Midbrain (tissue), 1 donor: ENCODE data around the gene STARD13.

Experiments
- DNase-seq: peaks from one replicate; lab custom pipeline; 2025; lab: John Stamatoyannopoulos, UW

Gene STARD13

DNA sequence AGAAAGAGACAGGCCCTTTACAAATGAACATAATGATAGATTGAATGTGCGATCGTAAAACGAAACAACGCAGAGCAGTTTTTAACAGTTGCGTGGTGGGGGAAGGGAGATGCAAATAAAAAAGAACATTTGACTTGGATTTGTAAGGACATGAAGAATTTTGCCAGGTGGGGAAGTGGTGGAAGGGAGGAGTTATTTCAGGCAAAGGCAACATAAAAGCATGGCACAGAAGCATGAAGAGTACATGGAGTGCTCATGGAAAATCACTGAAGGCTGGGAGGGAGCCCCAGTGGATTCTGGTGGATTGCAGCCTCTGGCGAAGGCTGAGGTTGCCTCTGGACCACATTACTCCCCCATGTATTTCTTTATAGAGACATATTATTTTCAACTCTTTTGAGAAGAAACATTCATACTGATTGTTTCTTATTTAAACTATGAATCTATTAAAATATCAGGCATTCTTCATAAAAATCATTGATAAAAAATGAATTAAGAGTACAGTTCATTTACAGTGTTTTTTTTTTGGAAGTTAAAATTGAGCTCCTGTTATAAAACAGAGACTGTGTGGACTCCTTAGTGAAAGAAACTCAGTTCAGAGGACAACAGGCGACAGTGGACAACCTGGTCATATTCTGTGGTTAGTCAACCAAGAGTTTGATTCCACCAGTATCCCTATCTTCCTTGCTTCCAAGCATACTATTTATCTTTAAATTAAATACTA is 57.5 kb downstream of the STARD13 start:
- no peak for DNase-seq

DNA sequence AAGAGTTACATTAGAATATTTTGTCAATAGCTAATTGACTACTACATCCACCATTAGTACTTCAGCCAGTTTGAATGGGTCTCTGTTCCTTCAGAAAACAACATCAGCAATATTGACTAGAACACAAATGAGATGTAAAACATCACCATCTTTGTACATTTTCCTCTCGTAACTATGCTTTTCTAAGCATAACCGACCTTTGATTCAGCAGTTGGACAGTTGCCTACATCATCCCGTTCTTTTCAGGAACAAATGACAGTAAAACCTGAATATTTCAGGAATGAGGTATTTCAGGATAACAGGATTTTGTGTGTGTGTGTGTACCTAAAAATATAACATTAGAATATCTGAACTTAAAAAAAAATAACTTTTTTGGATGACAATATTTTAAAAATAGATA is 60.9 kb downstream of the STARD13 start:
- DNase-seq = no peak

DNA sequence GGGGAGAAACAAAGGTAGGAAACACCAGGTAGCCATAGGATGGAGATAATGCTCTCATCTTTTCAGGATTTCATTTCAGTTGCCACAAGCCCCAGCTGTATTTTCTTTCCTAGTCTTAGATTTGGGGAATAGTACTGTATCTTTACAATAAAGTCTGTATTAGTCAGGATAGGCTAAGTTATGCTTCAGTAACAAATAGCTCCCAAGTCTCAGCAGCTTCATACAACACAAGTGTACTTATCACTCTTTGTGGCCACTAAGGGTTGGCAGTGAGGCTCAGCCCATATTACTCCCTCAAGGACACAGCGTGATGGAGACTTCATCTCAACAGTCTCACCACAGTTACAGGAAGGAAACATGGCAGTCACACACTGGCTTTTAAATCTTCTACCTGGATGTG is 61.4 kb downstream of the STARD13 start:
- no peak for DNase-seq

DNA sequence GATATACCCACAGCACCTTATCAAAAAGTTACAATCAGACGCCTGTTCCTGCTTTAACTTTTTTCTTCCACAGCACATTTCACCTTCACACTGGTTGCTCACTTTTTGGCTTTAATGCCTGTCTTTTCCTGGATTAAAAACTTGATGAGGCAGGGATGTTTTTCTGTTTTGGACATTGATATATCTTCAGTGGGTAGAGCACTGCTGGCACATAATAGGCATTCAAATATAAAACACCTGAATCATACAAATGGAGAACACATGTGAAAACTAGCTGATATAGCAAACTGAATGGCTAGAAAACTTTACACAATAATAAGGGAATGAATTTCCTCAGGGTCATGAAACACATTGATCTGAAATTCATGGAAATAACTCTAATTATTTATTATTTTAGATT is 65.6 kb downstream of the STARD13 start:
- DNase-seq = no peak

DNA sequence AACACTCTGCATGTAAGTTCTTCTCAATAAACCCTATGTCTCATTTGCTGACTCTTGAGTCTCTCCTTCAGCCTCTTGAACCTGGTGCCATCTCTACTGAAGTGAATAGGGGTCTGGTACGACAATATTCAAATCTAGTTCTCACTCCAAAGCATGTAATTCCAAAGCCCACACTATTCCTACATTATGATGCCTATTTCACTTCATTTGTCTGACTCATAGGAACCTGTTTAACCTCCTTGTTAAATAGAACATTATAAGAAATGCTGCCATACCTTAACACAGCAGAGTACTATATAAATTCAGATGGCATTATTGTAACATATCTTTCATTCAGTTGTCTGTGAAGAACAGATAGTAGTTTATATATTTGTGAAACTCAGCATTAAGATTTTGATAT is 67.1 kb downstream of the STARD13 start:
- DNase-seq = no peak

DNA sequence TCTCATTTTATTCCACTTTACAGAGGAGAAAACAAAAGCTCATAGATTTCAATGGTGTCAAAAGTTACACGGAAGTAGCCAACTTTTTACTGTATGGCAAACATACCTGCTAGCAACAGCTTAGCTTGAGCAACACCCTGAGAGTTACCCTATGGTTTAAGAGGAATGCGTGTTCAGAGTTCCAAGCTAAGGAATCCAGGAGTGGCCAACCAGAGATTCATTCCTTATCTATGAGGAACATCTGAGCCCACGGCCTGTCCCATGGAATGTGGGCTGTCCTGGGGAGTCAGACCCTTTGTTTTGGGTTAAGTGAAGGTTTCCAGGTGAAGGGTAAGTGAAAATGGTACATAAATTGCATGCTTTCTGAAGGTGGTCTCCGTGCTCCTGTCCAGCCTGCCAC is 67.5 kb downstream of the STARD13 start:
- no peak for DNase-seq

DNA sequence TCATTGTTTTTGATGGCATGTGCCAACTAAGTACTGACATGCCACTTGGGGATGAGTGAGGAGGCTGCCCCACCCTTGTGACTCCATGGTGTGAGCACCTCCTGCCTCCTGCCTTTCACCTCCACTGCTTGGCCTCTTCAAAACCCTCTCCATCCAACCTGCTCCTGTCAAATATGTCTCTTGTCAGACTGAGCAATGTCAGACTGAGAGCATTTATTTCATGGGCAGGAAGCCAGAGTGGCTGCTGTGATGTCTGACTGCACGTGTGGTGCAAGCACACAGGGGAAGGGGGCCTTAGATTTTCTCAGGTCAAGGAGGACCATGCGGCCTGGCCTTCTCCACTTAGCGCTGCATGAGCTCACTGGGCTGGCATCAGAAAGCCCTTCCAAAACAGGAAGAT is 68.3 kb downstream of the STARD13 start:
- no peak for DNase-seq

DNA sequence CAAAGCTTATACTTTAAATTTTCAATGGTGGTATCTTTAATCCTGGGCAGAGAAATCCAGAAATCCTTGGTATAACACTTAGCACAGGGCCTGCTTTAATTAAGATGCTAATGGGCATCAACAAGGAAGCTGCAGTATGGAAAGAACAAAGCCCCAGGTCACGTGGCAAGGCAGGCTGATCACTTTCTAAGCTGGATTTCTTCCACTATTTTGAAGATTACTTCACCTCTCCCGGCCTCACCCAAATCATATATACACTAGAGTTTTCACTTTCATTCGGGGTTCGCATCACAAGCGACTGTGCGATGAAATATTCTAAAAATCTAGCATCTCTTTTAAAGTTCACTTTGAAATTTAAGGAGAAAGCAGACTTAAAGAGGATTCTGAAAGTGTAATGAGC is 71.8 kb downstream of the STARD13 start:
- peak; percentile 42 for DNase-seq

DNA sequence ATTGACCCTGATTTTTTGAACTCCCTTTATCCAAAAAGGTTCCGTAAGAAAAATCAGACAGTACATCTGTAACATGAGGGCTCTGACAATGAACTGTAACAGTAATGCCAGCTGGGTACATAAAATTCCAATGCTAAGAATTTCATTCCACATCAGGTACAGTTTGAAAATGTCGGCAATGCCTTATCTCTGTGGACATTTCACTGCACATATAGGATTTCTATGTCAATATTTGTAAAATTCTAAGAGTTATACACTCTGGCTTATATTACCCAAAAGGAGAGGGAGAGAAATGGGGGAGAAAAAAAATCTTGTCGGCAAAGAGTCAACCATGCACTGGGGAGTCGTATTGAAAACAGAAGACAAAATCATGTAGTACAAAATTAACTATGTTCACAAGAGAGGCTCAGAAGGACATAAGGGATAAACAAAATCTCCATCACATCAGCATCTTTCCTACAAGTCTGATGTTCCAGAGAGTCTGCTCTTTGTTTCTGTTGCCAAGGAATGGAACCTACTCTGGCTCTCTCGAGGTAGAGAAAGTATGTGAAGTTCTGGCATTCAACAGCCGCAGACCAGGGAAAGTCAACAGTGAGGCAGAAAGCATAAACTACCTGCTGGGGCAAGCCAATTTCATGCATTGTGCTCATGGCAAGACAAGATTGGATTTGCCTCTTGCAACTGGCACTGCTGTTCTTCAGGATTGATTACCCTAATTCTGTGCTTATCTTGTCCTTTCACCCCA is 72.4 kb downstream of the STARD13 start:
- DNase-seq = no peak

DNA sequence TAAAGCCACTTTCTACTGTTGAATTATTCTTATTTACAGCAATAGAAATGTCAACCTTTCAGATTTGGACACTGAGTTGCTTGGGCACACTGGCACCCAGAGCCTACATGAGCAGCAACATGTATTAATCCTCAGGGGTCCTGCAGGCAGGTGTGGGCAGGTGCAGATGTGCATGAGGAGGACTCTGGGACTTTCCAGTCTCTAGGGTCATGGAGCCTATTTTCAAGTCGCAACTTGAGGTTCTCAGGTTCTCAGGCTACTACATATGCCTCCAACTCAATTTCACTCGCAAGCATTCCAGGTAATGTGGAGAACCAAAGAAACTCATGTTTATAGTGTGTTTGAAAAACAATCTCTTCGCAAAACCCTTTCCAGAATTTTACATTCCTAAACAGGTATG is 73.2 kb downstream of the STARD13 start:
- DNase-seq = no peak

DNA sequence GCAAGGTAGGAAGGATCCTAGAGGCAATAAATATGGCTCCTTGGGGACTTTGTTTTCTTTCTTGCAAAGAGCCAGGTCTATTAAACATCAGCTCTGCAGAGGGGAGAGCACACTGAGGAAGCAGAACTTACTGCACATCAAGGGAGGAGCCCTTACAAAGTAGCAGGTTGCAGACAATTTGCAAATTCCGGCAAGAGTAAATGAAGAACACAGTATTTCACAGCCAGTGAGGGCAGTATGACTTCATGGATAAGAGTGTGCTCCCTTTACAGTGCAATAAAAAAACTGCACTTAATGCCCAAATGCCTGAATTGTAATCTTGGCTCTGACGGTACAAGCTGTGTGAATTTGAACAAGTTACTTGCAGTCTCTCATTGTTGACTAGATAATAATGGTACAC is 75.5 kb downstream of the STARD13 start:
- no peak for DNase-seq

DNA sequence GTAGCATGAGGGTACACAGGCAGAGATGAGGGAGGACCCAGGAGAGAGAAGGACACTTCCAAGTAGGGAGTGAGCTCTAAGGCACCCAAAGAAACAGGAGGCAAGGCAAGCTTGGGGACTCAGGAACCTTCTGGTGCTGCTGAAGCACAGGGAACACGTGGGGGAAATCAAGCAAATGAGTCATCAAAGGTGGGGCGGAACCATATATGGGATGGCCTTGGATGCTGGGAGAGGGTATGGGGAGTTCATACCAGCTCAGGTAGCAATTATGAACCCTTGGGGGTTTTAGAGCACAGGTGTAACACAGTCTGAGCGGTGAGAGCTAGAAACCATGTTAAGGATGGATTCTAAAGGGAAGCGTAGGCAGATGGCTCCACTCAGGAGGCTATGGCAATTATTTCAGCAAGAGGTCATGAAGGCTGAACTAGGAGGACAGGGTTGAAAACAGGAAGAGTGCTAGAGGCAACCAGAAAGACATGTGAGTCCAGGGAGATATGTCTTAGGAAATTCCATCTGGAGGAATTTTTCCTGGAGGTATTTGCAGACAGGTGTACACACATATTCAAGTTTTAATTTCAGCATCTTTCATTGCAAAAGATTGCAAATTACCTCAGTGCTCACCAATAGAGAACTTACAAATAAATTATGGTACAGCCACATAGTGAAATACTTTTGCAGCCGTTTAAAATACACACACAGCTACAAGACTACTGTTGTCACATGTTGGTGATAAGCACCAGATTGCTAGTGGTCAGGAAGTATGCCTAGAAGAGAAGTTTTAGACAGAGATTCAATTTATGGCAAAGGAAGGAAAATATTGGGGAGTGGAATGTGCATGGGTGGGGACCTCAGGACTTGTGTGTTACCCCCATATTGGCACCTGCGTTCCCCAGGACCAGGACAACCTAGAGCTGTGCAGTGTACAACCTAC is 77.0 kb downstream of the STARD13 start:
- DNase-seq = no peak

DNA sequence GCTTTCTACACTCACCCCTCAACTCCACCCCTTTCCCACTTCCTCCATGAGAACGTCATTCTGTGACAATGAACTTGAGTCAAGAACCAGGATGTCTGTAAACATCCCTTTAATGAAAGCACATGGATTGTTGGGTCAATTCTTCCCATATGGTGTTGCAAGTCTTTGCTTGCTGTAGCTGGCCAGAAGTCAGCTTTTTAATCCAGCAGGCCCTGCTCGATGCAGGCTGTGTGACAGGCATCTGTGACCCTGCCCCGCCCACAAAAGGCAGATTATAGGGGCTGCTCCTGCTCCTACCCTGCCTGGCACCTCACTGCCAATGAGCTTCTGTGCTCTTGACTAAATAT is 78.0 kb downstream of the STARD13 start:
- DNase-seq = no peak

DNA sequence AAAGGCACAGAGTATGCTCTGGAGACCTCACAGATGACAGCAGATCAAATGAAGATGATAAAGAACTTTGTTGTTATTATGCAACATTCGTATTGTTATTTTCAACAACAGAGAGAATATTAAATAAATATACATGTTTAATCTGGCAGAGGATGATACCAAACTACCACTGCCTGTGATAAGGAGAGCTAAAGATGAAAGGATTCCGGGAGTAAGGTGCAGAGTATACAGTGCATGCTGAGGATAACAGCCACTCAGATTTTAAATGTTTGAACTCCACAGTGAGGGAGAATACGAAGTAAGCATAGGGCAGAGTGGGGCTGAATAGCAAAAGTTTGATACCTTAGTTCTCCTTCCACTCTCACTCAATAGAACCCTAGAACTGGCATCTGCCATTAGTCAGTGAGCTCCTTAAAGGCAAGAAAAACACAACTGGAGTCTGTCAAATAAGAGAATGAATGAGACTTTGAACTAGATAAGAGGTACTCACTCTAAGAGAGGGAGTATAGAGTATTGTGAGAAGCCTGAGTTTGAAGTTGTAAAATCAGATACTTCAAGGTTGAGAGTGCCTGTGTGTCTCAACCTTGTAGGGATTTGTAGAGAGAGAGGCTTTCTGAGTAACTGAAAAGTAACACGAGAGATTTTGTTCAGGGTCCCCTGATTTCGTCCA is 78.5 kb downstream of the STARD13 start:
- DNase-seq = no peak

DNA sequence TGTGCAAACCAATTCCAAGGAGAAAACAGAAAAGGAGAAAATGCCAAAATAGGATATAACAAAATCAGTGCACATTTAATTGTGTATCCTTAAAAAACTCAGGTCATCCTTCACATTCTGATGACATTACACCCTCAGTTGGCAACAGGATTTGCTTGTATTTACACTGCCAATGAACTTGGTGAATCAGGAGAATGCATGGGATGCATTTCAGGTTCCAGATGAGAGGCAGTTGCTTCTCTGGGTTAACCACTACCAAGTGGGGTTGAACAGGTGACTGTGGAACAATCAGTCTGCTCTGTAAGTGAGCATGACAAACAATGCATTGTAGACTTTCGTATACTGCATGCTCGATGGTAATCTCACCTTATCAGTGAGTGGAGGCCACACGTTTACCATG is 79.1 kb downstream of the STARD13 start:
- no peak for DNase-seq

DNA sequence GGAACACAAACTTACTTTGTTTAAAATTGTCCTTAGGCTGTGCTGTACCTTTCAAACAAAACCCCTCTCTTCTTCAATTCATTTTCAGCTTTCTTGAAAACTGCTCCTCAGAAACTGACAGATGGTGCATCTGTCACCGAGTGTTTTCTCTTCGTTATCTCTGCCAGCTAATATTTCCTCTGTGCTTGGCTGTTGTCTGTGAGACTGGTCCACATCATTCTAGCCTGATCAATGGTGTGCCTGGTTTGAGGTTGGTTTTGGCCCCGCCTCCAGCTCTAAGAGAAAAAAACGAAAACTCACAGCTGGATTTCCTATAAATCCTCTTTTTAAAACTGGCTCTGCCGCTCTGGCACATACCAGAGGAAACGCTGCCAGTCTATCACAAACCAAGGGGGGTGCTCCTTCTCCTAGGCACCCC is 79.7 kb downstream of the STARD13 start:
- DNase-seq = no peak

DNA sequence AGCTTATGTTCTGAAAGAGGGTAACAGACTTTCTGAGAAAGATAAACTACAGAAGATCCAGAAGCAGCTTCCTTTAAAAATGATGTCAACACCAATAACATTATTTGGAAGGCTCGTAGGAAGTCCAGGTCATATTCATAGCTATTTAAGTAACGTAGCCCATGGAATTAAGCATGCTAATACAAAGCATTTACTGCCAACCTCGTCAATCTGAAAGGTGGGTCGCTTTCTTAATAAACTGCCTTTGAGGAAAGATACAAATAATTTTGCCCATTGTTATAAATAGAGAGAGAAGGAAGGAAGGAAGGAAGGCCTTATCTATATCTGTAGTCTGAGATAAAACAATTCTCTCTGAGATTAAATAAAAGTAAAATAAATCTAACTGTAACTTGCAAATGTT is 80.3 kb downstream of the STARD13 start:
- DNase-seq = no peak

DNA sequence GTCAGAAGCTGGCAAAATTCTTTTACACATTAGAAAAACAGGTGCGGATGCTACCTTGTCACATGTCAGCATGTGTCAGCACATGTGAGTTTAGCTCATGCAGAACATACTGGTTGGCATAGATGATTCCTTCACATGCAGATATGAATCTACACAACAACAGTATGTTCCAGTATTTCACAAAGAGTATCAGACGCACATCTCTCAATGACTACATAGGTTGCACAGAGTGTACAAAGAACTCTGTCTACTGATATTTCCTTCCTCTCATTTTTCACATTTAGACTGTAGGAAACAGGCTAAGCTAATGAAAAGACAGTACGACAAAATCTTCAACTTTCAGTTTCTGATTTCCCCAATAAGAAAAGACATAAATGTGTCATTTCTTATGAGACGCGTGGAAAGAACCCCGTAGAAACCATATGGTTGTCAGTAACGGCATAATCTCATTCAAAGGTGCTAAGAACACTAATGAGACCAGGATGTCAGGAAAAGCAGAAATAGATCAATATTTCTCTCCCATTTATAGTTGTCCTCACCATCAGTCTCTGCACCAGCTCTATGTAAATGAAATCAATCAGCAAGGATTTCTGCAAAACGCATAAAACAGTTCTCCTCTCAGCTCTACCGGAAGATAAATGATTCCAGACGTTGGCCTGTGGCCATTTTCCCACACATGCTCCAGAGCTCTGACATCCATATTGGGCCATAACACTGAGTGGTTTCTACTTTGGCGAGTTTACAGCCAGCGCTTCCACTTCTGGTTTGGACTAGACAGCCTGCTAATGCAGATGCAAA is 81.2 kb downstream of the STARD13 start:
- no peak for DNase-seq

DNA sequence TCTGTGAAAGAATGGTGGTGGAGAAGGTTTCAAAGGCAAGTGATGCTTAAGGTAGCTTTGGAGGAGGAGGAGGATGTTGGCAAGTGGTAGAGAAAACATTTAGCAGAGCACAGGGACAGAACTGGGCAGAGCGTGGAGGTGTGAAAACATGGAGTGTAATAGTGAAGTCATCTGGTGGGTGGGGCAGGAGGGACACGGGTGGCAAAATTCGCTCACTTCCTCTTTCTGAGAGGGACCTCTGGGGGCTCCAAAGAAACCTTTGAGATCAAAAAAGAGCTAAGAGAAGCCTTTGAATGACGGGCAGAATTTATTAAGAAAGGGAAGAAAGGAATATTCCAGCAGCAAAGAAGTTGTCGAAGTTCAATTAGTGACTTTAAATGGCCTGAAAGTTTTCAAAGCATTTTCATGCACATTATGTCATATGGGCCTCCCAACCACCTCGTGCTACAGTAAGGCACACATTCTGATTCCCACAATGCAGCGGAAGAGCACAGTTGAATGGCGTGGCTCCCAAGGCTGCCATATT is 82.8 kb downstream of the STARD13 start:
- DNase-seq = no peak

DNA sequence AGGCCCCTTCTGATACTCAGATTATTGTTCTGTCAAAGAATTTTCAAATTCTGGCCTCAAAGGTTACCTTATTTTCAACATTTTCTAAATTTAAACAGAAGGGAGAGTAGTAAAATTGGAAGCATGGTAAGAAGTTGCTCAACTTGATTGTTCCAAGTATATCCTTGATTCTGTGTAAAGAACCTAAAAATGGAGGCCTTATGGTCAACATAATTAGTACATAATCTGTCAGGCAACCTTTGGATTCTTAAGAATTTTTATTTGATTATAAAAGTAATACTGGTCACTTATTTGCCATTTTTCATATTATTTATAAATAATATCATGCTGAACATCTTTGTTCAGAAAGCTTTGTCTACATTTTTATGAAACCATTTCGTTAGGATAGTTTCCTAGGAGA is 83.9 kb downstream of the STARD13 start:
- no peak for DNase-seq

DNA sequence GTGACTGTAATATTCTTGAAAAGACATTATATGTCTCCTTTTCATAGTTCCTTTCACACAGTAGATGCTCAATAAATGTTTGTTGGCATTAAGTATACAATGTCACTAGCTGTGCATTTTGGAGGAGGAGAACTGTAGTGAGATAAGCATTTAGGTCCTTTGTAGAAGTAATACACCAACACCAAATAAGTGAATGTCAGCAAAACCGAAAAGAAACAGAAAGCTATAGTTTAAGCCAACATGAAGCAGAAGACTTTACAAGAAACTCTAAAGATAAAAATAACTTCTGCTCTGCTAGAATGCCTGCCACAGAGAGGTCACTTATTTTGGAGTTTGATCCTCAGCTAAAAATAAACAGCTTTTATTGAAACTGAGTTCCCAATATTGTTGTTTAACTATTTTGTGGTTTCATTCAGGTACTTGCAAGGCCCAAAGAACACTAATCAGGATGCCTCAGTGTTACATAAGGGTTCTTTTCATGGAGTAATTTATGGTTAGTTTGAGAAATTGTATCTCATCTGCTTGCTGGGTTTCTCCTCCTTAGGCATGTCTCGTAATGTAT is 86.2 kb downstream of the STARD13 start:
- no peak for DNase-seq
